ENCODE measurements around the gene IGSF9B.

- TF ChIP-seq GATA2 (IDR thresholded peaks at IDR 0.05; ENCODE audit: low read depth, low read length), result no peak
- no peak for TF ChIP-seq GATA3 (IDR thresholded peaks at IDR 0.05; ENCODE audit: low read depth, low read length)
These were observed 46.7 kb downstream of the IGSF9B start for GRCh38 chr11:133910101-133910500.

Data from SH-SY5Y (cell line).